Hematopoietic multipotent progenitor cell (in vitro differentiated cells): ENCODE results near the gene KREMEN1. TPM values are rescaled to one million over a fixed set of nuclear protein-coding genes. Genes with fewer than 3 reads are reported as not detected.

Experiments used
- DNase-seq, 3 donors: peaks; one replicate each; pipeline ENCODE4 v3.0.0-alpha.2; 2011 to 2015; ENCODE audit warnings: low read depth in 2 of 3, low spot score in 2 of 3
- total RNA-seq: library from RNA; depleted of rRNA; stranded (reverse); fragments of >200 nt; gene quantifications from one replicate; pipeline ENCODE4 v1.2.3, GENCODE V29; 2012

Gene KREMEN1
- total RNA-seq, 1 donor, result 0.54 TPM

DNA sequence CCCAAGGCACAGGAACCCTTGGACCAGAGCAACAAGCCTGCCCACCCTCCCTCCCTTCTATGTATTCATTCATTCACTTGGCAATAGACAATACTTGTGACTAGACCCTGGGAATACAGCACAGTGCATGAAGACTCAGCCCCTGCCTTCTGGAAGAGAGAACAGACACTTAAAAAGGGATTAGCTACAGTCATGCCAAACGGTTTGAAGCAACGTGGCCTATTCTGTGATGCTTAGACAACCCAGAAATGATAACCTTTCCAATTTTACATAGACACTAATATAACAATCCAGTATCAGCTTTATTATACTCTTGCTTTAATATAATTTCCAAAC, 52.6 kb downstream of the KREMEN1 start:
- DNase-seq, result no peak

DNA sequence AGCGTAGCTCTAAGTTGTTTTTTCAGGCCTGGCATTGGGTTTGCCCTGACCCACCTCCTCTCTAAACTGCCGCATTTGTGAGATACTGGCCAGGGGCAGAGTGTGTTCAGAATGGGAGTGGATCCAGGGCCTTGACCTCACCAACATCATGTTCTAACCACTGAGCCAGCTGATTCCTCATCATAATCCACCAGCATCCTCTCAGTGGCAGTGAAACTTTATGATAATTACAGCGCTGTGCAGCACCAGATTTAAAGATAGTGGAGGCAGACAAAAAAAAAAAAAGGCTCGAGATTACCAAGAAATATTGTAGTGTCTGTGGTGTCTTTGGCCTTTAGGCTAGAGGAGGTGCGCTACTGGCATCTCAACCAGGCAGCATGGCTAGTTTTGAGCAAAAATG, 53.0 kb downstream of the KREMEN1 start:
- DNase-seq, result no peak

DNA sequence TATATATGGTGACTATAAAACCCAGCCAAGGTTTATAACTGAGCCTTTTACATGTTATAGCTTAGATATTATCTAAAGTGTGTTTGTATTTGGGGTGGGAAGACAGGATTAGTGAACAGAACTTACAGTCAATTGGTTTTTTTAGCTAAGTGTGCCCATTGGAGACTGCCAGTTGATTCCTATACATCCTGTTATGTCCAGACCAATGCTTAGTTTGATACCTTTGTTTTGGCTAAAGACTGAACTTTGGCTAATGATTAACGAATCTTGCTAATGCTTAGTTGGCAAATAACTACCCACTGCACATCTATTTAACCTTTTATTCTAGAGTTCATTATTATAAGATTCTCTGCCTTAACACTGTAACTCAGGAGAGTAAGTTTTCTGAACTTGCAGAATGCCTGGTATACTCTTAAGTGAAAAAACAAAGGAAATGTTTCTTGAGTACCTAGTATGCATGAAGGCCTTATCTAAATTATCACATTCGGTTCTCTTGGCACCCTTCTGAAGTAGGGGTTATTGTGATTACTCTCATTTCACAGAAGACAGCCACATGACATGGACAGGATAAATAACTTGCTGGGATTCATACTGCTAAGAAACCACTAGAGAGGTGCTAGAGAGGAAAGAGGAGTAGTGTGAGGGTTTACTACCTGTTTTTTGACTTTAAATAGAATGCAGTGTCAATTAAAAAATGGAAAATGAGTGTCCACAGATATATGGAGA, 54.0 kb downstream of the KREMEN1 start:
- no peak for DNase-seq

DNA sequence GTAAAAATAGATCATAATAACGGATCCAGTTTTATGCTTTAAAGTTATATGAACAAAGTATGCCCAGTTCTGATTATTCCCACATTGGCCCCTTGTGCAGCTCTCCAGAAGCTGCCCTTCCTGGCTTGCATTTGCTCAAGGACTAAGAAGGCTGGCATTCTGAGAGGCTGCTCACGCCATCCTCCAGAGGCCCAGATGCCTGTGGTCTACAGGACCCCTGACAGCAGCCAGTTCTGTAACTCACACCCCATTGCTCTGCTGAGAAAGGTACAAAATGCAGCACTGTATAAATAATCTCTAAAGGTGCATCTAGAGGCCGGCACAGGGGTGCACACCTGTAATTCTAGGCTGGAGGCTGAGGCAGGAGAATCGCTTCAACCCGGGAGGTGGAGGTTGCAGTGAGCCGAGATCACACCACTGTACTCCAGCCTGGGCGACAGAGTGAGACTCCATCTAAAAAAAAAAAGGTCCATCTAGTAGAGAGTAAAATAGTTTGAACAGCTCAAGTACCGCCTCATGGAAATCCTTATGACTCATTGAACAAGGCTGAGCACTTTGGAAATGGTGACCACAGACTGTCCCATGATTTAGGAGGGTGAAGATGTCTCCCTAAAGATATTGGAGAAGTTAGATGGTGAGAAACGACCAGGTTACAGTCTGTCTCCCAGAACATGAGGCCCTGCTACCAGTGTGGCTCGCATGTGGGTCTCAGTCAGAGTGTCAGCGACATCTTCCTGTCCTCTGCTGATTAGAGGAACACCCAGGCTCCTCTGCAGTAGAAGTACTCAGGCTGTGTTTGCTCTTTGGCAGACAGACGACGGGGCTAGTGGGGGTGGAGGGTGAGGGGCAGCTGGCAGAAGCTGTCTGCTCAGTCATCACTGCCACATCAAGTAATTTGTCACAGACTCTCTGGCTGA, 56.3 kb downstream of the KREMEN1 start:
- peak in 2 of 3 donors; percentile 22 to 31 for DNase-seq

DNA sequence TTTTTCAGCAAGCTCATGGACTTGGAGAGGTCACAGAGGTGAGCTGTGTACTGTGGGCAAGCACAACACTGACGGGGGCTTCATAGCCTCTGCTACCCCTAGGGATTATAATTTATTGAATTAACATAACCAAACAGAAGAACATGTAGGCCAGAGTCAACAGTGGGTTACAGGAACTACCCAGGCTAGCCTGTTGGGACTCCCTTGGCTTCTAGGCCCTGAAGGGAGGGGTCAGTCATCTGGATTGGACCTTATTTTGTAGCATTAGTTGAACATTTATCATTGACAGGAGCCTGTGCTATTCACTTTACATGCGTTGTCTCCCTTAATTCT, 56.9 kb downstream of the KREMEN1 start:
- no peak for DNase-seq

DNA sequence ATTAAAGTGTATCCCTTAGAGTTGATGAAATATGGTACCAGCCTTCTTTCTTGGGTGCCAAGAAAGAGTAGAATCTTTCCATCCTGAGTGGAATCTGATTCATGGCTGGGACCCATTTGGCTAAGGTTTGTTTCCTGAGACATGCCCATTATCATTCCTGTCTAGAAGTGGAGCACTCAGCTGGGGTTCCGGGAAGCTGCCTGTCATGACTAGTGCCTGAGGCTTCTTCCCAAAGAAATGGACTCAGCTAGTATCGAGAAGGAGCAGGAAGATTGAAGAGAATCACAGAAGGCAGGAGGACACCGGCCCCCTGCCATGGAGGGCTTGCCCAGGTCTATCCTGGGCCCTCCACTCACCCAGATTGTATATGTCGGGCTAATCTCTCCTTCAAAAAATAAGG, 57.6 kb downstream of the KREMEN1 start:
- no peak for DNase-seq

DNA sequence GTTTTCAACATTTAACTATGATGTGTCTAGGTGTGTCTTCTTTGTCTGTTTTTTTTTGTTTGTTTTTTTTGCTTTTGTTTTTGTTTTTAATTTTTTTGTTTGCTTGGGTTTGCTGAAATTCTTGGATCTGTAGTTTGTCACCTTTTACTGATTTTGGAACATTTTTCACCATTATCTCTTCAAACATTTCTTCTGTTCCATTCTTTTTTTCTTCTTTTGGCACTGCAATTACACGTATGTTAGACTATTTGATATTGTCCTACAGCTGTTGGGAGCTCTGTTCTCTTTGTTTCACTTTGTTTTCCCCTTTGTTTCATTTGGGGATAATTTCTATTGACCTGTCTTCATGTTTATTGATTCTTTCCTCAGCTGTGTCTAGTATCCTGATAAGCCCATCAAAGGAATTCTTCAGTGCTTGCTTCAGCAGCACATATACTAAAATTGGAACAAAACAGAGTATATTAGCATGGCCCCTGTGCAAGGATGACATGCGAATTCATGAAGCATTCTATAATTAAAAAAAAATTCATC, 60.8 kb downstream of the KREMEN1 start:
- no peak for DNase-seq

DNA sequence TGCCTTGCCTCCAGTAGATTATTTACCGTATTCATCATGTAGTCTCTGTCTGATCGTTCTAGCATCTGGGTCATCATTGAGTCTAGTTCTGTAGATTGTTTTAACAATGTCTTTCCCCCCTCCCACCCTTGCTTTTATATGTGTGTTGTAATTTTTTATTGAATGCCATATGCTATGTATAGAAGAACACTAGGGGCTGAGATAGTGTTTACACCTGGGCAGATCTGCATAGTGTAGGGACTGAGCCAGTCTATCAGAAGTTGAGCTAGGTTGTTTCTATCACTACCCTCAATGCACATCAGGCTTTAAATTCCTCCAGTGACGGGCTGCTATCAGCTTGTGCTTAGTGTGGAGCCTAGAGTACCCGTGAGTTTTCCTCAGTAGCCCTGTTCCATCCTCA, 61.6 kb downstream of the KREMEN1 start:
- no peak for DNase-seq

DNA sequence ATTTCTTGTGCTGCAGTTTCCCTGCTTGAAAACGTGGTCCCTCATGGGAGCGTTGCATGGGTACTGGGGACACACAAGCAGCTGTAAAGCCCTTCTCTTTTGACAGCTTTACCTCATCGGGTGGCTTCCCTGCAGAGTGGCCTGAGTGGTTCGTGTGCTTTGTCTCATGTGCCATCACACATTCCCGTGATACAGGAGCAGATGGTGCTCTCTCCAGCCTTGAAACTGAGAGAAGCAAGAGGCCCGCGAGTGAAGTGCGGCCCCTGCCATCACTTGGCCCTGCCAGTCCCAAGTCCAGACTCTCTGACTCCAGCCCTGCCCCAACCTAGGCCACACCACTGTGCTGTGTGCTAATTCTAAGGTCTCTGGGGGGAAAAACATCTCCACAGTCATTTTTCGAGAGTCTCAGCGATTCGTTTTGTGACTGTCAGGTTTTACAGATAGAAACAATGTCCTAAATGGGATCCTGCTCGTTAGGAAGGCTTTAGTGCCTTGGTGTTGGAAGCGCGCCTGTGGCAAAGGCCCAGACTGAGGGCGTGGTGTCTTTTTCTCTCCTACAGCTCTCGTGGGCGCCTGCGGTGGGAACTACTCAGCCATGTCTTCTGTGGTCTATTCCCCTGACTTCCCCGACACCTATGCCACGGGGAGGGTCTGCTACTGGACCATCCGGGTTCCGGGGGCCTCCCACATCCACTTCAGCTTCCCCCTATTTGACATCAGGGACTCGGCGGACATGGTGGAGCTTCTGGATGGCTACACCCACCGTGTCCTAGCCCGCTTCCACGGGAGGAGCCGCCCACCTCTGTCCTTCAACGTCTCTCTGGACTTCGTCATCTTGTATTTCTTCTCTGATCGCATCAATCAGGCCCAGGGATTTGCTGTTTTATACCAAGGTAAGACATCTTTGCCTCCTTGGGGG, 64.2 kb downstream of the KREMEN1 start:
- DNase-seq, result no peak

DNA sequence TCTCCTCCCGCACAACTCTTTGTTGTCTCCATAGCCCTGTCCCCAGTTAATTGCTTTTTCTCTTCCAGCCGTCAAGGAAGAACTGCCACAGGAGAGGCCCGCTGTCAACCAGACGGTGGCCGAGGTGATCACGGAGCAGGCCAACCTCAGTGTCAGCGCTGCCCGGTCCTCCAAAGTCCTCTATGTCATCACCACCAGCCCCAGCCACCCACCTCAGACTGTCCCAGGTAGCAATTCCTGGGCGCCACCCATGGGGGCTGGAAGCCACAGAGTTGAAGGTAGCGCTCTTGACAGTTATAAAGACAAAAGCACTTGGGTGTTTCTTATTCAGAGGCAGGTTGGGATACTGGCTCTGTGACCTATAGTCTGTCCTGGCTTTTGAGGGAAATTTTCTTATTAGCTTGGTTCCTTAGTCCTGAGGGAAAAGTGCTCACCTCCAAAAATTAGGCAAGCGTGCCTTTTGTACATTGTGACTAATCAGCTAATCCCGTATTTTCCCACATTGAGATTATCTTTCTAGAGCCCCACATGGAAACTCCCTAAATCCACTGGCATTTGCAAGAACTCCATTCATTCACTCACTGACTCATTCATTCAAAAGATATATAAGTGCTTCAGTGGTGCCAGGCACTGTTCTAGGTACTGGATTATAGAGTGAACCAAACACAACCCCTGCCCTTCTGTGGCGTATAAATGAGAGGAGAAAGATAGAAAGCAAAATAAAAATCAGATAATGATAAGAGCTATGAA, 65.9 kb downstream of the KREMEN1 start:
- DNase-seq, result no peak

DNA sequence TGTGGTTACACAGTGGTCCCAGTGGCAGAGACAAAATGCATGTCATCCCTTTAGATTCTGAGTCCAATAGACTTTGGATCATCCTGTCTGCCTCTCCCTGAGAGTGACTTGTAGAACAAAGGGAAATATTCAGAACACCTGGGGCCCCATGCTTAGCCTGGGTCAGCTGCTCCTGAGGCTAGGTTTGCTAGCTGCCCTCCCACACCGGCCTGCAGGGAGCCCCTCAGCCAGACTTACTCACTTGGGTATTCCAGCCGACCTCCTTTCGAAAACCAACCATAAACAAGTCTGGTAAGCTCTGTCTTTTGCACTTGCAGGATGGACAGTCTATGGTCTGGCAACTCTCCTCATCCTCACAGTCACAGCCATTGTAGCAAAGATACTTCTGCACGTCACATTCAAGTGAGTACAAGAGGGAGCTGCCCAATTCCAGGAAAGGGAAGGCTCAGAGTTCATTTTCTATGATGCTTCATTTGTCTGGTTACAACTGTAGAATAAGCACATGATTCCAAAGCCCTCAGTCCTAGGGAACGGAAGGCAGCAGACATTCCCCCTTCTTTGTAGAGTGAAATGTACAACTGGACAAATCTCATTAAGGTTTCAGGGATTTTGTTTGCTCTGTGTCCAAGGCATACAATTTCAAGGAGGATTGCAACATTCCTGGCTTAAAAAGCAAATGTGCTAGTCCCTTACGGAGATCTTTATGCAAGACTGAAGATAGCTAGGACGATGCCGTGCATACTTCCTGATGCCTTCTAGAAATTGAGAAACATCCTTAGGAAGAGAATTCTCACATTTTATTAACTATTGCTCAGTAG, 67.3 kb downstream of the KREMEN1 start:
- DNase-seq, result no peak

DNA sequence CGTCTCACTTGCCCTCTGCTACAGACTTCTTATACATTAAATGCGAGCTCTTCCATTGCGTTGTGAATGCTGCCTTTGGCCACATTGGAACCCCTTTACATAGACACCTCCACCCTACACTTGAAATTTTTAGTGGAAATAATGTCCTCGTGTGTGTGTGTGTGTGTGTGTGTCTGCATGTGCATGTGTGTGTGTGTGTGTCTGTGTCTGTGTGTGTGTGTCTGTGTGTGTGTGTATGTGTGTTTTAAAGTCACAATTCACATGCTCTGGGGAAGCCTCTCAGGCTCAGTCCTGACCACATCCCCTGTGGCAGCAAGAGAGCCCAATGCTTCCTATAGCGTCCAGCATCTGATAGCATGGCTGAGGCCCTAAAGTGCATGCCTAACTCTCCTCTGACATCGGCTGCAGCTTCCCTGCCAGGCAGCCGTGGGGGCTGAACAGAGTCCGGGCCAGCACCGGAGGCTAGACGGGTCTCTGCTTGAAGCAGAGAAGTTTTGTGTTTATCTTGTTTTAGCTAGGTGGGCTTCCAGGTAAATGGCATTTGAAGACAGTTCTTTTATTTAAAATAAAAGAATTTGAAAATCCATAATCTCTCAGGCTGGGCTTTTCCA, 68.3 kb downstream of the KREMEN1 start:
- DNase-seq, result peak in 1 of 3 donors; percentile 59

DNA sequence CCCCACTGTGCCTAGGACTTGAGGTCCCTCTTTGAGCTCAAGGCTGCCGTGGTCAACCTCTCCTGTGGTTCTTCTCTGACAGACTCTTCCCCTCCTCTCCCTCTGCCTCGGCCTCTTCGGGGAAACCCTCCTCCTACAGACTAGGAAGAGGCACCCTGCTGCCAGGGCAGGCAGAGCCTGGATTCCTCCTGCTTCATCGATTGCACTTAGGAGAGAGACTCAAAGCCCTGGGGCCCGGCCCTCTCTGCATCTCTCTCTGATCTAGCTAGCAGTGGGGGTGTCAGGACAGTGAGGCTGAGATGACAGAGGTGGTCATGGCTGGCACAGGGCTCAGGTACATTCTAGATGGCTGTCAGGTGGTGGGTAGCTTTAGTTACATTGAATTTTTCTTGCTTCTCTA, 69.3 kb downstream of the KREMEN1 start:
- DNase-seq, result no peak

DNA sequence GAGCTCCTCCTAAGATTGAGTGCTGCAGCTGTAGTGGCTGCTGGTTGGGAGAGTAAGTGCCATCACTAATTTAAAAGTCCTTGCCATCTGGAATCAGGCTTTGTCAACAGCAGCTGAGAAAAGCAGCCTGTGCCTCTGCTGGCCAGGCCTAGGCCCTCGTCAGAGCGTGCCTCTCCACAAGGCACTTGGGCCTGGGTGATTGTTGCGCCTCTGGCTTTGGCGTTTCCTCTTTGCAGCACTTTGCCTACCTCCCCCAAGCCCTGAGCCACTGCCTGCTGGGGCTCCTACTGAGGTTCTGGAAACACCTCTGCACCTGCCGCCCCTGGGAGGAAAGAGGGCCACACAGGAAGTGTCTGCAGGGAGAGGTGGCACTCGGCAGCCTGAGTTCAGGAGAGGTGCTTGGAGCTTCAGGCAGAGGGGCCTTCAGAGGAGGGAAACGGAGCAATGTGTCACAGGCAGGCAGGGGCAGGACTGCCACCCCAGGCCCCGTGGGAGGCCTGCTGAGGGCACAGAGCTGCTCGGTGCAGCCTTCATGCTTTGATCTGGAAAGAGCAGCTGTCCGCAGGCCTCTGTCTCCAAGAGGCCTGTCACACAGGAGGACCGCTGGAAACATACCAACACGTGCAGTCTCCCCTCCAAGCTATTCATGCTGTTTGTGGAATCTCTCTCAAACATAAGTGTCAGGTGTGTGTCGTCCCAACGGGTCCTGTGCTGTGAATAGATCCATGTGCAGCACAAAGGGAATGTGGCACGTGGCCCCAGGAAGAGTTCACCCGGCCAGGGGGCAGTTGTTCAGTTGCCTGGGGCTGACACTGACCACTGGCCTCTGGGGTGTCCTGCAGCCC, 71.3 kb downstream of the KREMEN1 start:
- DNase-seq, result no peak

DNA sequence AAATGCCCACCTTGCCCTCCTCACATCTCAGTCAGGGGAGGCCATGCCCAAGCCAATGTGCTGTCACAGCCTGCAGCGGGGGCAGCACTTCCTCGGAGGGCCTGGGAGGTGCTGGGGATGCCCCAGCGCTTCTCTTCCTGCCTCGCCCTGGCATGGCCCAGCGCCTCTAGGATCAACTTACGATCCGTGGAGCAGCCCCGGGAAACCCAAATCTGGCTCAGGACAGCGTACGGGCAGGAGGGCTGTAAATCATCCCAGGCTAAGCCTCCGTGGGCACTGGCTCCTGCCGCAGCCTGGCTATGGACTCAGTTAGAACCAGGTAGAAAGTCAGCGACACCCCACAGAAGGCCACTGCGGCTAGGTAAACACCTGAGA, 71.9 kb downstream of the KREMEN1 start:
- DNase-seq, result no peak

DNA sequence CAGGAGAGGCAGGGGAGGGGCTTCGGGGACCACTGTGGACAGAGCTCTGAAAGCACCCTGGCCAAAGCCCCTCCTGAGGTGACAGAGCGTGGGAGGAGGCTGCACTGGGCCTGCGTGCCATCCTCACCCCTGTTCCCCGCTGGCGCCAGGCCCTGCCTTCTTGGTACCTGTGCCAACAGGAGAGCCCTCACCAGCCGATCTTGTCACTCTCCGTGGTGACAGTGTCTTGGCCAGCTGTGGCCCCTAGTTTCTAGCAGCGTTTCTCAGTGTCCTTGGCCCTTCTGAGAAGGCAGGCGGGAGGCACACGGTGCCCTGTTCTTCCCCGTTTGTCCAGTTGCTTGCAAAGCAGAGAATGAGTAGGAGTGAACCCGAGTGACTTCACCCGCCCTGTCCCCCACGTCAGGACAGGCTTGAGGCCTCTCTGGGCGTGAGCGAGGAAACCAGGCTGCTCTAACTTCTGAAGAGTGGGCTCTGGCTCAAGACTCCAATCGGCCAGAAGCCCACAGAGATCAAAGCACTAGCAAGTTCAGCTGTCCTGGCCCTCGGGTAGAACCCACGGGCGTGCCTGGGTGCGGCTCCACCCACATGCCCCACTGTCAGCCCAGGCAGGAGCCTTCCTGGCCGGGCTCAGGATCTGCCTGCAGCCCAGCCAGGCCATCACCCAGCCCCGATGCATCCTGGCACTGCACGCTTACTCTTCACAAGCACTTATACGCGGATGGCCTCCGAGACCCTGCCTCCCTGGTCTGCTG, 72.7 kb downstream of the KREMEN1 start:
- DNase-seq, result no peak

DNA sequence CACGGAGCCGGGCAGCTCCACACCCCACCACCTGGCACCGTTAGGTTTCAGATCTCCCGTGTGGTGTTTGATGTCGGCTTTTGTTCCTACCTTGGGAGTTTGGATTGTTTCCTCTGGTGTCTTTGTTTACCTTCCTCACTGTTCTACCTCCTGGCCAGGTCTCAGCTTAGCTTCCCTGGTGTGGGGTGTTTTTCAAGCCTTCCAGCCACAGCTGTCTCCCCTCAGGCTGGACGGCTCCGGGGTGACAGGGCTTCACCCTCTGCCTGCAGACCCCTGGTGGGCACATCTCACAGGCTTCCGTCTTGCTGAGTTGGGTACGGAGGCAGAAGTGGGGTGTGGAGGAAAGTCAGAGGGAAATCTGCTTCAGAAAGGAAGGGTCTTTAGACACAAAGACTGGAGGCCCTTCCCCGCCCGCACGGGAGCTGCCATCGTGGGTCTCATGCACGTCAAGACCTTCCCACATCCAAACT, 73.3 kb downstream of the KREMEN1 start:
- DNase-seq, result no peak
